SU-DHL-6 (cell line): Measurements from ENCODE around the gene CUBN.

Source experiments
- H2AFZ ChIP-seq: fragments of 200-600 bp; sonication (generic); 2 replicates; pipeline ENCODE4 v1.6.1; 2014; ENCODE audit warnings: low read depth, mild to moderate bottlenecking, moderate library complexity, mixed read lengths, antibody characterized with exemption, low read length; ENCODE audit not compliant: severe bottlenecking
- H3F3A ChIP-seq: fragments of 200-600 bp; shearing (Covaris generic); 2 replicates; pipeline ENCODE4 v1.6.0; 2016; ENCODE audit warnings: antibody characterized with exemption, mild to moderate bottlenecking; ENCODE audit not compliant: insufficient read depth
- H3K27ac ChIP-seq: fragments of 200-600 bp; sonication (generic); 2 replicates; pipeline ENCODE4 v1.5.1; 2016; ENCODE audit warnings: low read depth, mild to moderate bottlenecking, low read length, moderate library complexity, mixed read lengths
- H3K27me3 ChIP-seq: fragments of 200-600 bp; sonication (generic), shearing (Covaris generic); 2 replicates; pipeline ENCODE4 v1.6.0; 2014; ENCODE audit warnings: mild to moderate bottlenecking, low read length
- H3K36me3 ChIP-seq: fragments of 200-600 bp; sonication (generic); 2 replicates; pipeline ENCODE4 v1.6.1; 2014; ENCODE audit warnings: mild to moderate bottlenecking, low read length, mixed read lengths
- H3K4me2 ChIP-seq: fragments of 300-600, 200-600 bp; shearing (Covaris generic), sonication (generic); 2 replicates; pipeline ENCODE4 v1.6.0; 2014; ENCODE audit warnings: low read length, low read depth, mild to moderate bottlenecking; ENCODE audit not compliant: poor library complexity, severe bottlenecking
- H3K4me3 ChIP-seq: fragments of 200-600 bp; sonication (generic); 2 replicates; pipeline ENCODE4 v1.5.1; 2014; ENCODE audit warnings: antibody characterized with exemption, low read length, mild to moderate bottlenecking, mixed read lengths; ENCODE audit not compliant: insufficient read depth, poor library complexity, severe bottlenecking
- H3K79me2 ChIP-seq: fragments of 200-600 bp; sonication (generic); 2 replicates; pipeline ENCODE4 v1.6.1; 2014; ENCODE audit warnings: mild to moderate bottlenecking, low read length, moderate library complexity; ENCODE audit not compliant: insufficient read depth
- H3K9ac ChIP-seq: fragments of 200-600 bp; sonication (generic); 2 replicates; pipeline ENCODE4 v1.7.0; 2014; ENCODE audit warnings: mild to moderate bottlenecking, low read length
- H3K9me2 ChIP-seq: fragments of 200-600 bp; sonication (generic); replicated peaks from 2 replicates; pipeline ENCODE4 v1.6.1; 2014; ENCODE audit warnings: low read length; ENCODE audit not compliant: insufficient read depth
- H3K9me3 ChIP-seq: fragments of 200-600 bp; sonication (generic); 2 replicates; pipeline ENCODE4 v1.6.1; 2014; ENCODE audit warnings: low read length, mixed read lengths; ENCODE audit not compliant: insufficient read depth
- H4K20me1 ChIP-seq: fragments of 200-600 bp; sonication (generic); 2 replicates; pipeline ENCODE4 v1.6.1; 2014; ENCODE audit warnings: low read depth, mild to moderate bottlenecking, antibody characterized with exemption, low read length, moderate library complexity, mixed read lengths
- CTCF ChIP-seq: fragments of 200-600 bp; sonication (generic); IDR thresholded peaks from one replicate; pipeline ENCODE4 v1.5.1; 2017; ENCODE audit warnings: antibody characterized with exemption, mild to moderate bottlenecking, low read length, moderate library complexity; ENCODE audit not compliant: insufficient read depth, poor library complexity, severe bottlenecking
- EZH2phosphoT487 ChIP-seq: fragments of 200-600 bp; sonication (generic), shearing (Covaris generic); conservative IDR thresholded peaks from 2 replicates; pipeline ENCODE4 v1.6.1; 2018; ENCODE audit warnings: mild to moderate bottlenecking, antibody characterized with exemption, low read length, moderate library complexity, mixed read lengths

Gene CUBN

GRCh38 chr10:17092216-17092944, 37.2 kb downstream of the CUBN start:
- Histone ChIP-seq H3K27me3 (no peaks in the 10 kb centered on the region), H3K4me3 (no peak overlapping the region), H3K9ac (no peak overlapping the region), H3K4me2 (no peak overlapping the region), H3K27ac (no peak overlapping the region), H2AFZ (no peak overlapping the region), H3K9me3 (no peaks in the 10 kb centered on the region), H3K79me2 (no peaks in the 10 kb centered on the region), H3K9me2 (no peaks in the 10 kb centered on the region), H3K36me3 (no peaks in the 10 kb centered on the region), H4K20me1 (no peaks in the 10 kb centered on the region), H3F3A (no peaks in the 10 kb centered on the region)
- TF ChIP-seq EZH2phosphoT487 (no peak), CTCF (no peak)

- Histone ChIP-seq H3K27me3 (no peaks in the 10 kb centered on the region), H3K36me3 (no peaks in the 10 kb centered on the region), H3K9me3 (no peaks in the 10 kb centered on the region), H3K27ac (no peak overlapping the region), H3K4me2 (no peak overlapping the region), H3K4me3 (no peak overlapping the region), H3F3A (no peaks in the 10 kb centered on the region), H3K9ac (no peak overlapping the region), H3K9me2 (no peaks in the 10 kb centered on the region), H4K20me1 (no peaks in the 10 kb centered on the region), H3K79me2 (no peaks in the 10 kb centered on the region), H2AFZ (no peak overlapping the region)
- TF ChIP-seq CTCF (no peak), EZH2phosphoT487 (no peak)
These were observed 41.3 kb downstream of the CUBN start for GRCh38 chr10:17088118-17088806.

- Histone ChIP-seq H3K4me2 (no peak overlapping the region), H3K4me3 (no peak overlapping the region), H3F3A (no peaks in the 10 kb centered on the region), H3K79me2 (no peaks in the 10 kb centered on the region), H3K27me3 (no peaks in the 10 kb centered on the region), H3K9me2 (no peaks in the 10 kb centered on the region), H4K20me1 (no peaks in the 10 kb centered on the region), H3K36me3 (no peaks in the 10 kb centered on the region), H3K9me3 (no peaks in the 10 kb centered on the region), H3K9ac (no peak overlapping the region), H2AFZ (no peak overlapping the region), H3K27ac (no peak overlapping the region)
- TF ChIP-seq CTCF = no peak
- TF ChIP-seq EZH2phosphoT487 = no peak
These were observed 42.7 kb downstream of the CUBN start for GRCh38 chr10:17086865-17087367.
